ENCODE data around the gene LUM.

Gene LUM

DNA sequence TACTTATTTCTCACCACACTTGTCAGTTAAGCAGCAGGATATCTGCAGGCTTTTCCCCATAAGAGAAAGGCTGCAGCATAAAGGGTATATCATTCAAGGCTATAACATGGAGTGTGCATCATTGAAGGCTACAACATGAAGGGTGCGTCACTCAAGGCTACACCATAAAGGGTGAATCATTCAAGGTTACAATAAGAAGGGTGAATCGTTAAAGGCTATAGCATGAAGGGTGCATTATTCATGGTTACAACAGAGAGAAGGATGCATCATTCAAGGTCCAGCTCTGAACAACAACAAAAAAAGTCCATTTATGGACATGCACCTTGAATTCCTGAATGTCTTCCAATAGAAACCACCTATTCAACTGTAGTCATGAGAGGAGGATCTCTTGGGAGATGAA is 32.8 kb upstream of the LUM start:
- Histone ChIP-seq H3K27me3 (ENCODE audit: control insufficient read depth, insufficient read depth, low read length) (no peaks in the 10 kb centered on the region), H3K4me3 (ENCODE audit: low read depth, low read length) (no peak overlapping the region), H3K9ac (no peak overlapping the region), H3K27ac (no peak overlapping the region), H3K36me3 (ENCODE audit: control insufficient read depth, insufficient read depth, low read length) (no peaks in the 10 kb centered on the region), H3K79me2 (no peaks in the 10 kb centered on the region), H2AFZ (no peak overlapping the region), H3K9me3 (ENCODE audit: control insufficient read depth, low read length) (no peaks in the 10 kb centered on the region), H3K4me1 (no peaks in the 10 kb centered on the region), H3K4me2 (ENCODE audit: low read length) (no peak overlapping the region)
- TF ChIP-seq, protein P1, sequence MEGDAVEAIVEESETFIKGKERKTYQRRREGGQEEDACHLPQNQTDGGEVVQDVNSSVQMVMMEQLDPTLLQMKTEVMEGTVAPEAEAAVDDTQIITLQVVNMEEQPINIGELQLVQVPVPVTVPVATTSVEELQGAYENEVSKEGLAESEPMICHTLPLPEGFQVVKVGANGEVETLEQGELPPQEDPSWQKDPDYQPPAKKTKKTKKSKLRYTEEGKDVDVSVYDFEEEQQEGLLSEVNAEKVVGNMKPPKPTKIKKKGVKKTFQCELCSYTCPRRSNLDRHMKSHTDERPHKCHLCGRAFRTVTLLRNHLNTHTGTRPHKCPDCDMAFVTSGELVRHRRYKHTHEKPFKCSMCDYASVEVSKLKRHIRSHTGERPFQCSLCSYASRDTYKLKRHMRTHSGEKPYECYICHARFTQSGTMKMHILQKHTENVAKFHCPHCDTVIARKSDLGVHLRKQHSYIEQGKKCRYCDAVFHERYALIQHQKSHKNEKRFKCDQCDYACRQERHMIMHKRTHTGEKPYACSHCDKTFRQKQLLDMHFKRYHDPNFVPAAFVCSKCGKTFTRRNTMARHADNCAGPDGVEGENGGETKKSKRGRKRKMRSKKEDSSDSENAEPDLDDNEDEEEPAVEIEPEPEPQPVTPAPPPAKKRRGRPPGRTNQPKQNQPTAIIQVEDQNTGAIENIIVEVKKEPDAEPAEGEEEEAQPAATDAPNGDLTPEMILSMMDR (IDR thresholded peaks at IDR 0.05): no peak

DNA sequence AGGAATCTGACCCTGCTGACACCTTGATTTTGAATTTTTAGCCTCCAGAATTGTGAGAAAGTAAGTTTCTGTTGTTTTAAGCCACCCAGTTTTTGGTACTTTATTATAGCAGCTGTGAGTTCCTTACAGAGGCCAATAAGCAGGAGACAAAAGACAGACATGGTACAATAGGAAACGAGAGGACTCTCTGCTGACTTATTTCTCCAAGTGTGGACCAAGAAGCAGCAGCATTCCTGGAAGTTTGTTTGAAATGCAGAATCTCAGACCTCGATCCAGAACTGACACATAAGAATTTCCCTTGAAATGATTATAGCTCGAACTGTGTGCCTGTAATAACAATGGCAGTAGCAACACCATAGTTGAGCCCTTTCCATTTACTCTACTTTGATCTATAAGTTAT is 31.9 kb upstream of the LUM start:
- Histone ChIP-seq H3K4me3 (ENCODE audit: low read depth, low read length) (no peak overlapping the region), H3K27ac (no peak overlapping the region), H2AFZ (no peak overlapping the region), H3K4me2 (ENCODE audit: low read length) (no peak overlapping the region), H3K79me2 (no peaks in the 10 kb centered on the region), H3K27me3 (ENCODE audit: control insufficient read depth, insufficient read depth, low read length) (no peaks in the 10 kb centered on the region), H3K4me1 (no peaks in the 10 kb centered on the region), H3K9ac (no peak overlapping the region), H3K36me3 (ENCODE audit: control insufficient read depth, insufficient read depth, low read length) (no peaks in the 10 kb centered on the region), H3K9me3 (ENCODE audit: control insufficient read depth, low read length) (no peaks in the 10 kb centered on the region)
- TF ChIP-seq, protein P1 (IDR thresholded peaks at IDR 0.05): no peak

DNA sequence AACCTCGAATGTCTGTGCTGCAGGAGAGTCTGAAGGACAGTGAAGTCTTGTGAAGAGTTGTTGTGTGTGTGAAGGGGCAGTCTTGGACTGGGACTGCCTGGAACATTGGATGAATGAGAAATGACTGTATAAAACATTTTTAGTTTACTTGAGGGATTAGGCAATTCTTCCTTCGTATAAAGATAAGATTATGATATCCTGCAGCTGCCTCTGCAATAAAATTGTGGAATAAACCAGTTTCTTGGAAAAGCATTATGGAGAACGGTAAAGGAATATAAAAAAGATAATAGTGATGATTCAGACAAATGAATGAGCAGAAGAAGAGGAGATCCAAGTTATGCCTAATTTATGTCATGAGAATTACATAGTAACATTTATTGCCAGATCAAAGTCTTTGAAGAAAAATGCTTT is 30.9 kb upstream of the LUM start:
- H2AFZ ChIP-seq: no peak overlapping the region

DNA sequence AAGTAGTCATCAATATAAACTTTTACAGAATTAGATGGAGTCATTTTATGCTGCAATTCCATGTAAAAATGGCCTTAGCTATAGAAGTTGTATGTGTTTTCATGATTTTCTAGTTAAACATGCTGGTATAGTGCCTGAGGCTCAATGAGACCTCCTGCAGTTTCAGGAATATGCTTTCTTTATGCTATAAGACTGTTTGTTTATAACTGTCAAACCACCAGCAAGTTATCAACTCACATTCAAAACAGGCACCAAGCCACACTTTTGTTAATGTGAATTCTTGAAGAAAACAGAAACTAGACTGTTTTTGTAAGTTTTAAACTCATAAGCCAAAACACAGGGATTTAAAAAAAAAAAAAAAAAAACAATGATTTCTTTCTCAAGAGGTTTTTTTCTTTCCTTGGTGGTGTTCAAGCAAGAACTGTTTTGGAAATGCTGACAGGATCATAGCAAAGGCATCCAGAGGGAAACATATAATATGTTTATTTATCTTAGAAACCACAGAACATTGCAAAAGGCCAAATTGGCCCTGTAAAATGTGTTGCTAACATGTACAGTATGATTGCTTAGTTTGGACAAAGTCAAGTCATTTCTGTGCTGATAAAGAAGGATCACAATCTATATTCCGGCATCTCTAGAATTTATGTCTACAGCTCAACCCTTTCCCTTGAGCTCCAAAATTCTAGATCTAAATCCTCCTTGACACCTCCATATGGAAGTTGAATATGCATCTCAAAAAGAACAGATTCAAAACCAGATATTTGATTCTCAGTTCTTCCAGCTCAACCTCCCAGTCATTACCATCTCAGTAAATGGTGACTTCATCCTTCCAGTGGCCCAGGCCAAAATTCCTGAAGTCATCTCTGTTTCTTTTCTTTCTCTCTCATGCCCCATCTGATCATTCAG is 29.0 kb upstream of the LUM start:
- Histone ChIP-seq H3K79me2 (no peaks in the 10 kb centered on the region), H2AFZ (no peak overlapping the region), H3K9me3 (ENCODE audit: control insufficient read depth, low read length) (no peaks in the 10 kb centered on the region), H3K9ac (no peak overlapping the region), H3K36me3 (ENCODE audit: control insufficient read depth, insufficient read depth, low read length) (no peaks in the 10 kb centered on the region), H3K4me1 (no peaks in the 10 kb centered on the region), H3K4me3 (ENCODE audit: low read depth, low read length) (no peak overlapping the region), H3K27ac (no peak overlapping the region), H3K27me3 (ENCODE audit: control insufficient read depth, insufficient read depth, low read length) (no peaks in the 10 kb centered on the region), H3K4me2 (ENCODE audit: low read length) (no peak overlapping the region)
- TF ChIP-seq, protein P1 (IDR thresholded peaks at IDR 0.05): no peak

More for the DNA sequence above, 30.9 kb upstream of the LUM start:
- TF ChIP-seq, protein P1 (IDR thresholded peaks at IDR 0.05): no peak
- H3K9ac ChIP-seq: no peak overlapping the region
- H3K4me3 ChIP-seq (ENCODE audit: low read depth, low read length): no peak overlapping the region
- no peaks in the 10 kb centered on the region for H3K27me3 ChIP-seq (ENCODE audit: control insufficient read depth, insufficient read depth, low read length)
- H3K4me1 ChIP-seq: no peaks in the 10 kb centered on the region
- H3K79me2 ChIP-seq: no peaks in the 10 kb centered on the region
- no peaks in the 10 kb centered on the region for H3K36me3 ChIP-seq (ENCODE audit: control insufficient read depth, insufficient read depth, low read length)
- H3K4me2 ChIP-seq (ENCODE audit: low read length): no peak overlapping the region
- no peaks in the 10 kb centered on the region for H3K9me3 ChIP-seq (ENCODE audit: control insufficient read depth, low read length)
- no peak overlapping the region for H3K27ac ChIP-seq

DNA sequence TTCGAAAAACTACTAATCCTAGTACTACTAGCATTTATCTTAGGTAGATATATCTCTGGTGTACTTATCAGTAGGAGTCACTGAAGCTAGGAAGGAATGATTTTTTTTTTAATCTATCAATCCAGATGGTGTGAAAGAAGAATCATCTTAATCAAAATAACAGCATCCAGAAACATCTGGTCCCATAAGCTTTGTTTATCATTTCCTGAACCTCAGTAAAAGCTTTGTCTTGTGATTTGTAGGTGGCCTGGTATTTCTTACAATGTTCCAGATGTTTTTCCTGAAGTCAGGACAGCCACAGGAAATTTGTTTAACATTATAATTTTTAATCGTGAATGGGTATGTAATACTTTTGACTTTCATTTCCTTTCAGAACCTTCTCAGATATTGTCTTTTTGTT is 28.0 kb upstream of the LUM start:
- TF ChIP-seq, protein P1 (IDR thresholded peaks at IDR 0.05): no peak
- H3K9me3 ChIP-seq (ENCODE audit: control insufficient read depth, low read length): no peaks in the 10 kb centered on the region
- H3K4me3 ChIP-seq (ENCODE audit: low read depth, low read length): no peak overlapping the region
- H3K9ac ChIP-seq: no peak overlapping the region
- H3K27ac ChIP-seq: no peak overlapping the region
- H3K4me1 ChIP-seq: no peaks in the 10 kb centered on the region
- no peaks in the 10 kb centered on the region for H3K36me3 ChIP-seq (ENCODE audit: control insufficient read depth, insufficient read depth, low read length)
- no peaks in the 10 kb centered on the region for H3K27me3 ChIP-seq (ENCODE audit: control insufficient read depth, insufficient read depth, low read length)
- no peak overlapping the region for H2AFZ ChIP-seq
- H3K4me2 ChIP-seq (ENCODE audit: low read length): no peak overlapping the region
- H3K79me2 ChIP-seq: no peaks in the 10 kb centered on the region
